NCI-H1436 (cell line): ENCODE results near the gene RAB20.
A peak's percentile ranks its signal among the peaks of the same experiment; 100 is the strongest.

ENCODE experiments used
- DNase-seq: peaks from one replicate; lab custom pipeline; 2025; lab: John Stamatoyannopoulos, UW

RAB20 gene

GRCh38 chr13:110529522-110530311 is 31.8 kb downstream of the RAB20 start:
- no peak for DNase-seq

GRCh38 chr13:110528911-110529310 is 32.6 kb downstream of the RAB20 start:
- no peak for DNase-seq

GRCh38 chr13:110528371-110528770 is 33.2 kb downstream of the RAB20 start:
- DNase-seq = no peak

- peak; percentile 69 for DNase-seq
These were observed 35.9 kb downstream of the RAB20 start for GRCh38 chr13:110525328-110526319.

- DNase-seq = no peak
These were observed 36.8 kb downstream of the RAB20 start for GRCh38 chr13:110524541-110525257.

- DNase-seq = no peak
These were observed 37.5 kb downstream of the RAB20 start for GRCh38 chr13:110523838-110524540.

GRCh38 chr13:110523180-110523579 is 38.3 kb downstream of the RAB20 start:
- DNase-seq = no peak

- DNase-seq = no peak
These were observed 38.8 kb downstream of the RAB20 start for GRCh38 chr13:110522721-110523120.

GRCh38 chr13:110521946-110522345 is 39.6 kb downstream of the RAB20 start:
- DNase-seq = no peak

- no peak for DNase-seq
These were observed 40.2 kb downstream of the RAB20 start for GRCh38 chr13:110521296-110521680.

- DNase-seq = no peak
These were observed 40.9 kb downstream of the RAB20 start for GRCh38 chr13:110520431-110521295.

- DNase-seq = no peak
These were observed 42.0 kb downstream of the RAB20 start for GRCh38 chr13:110519506-110519905.

GRCh38 chr13:110519046-110519445 is 42.5 kb downstream of the RAB20 start:
- DNase-seq = no peak

- no peak for DNase-seq
These were observed 43.0 kb downstream of the RAB20 start for GRCh38 chr13:110518571-110518970.

GRCh38 chr13:110518226-110518525 is 43.3 kb downstream of the RAB20 start:
- no peak for DNase-seq

- DNase-seq = no peak
These were observed 43.9 kb downstream of the RAB20 start for GRCh38 chr13:110517505-110518225.

GRCh38 chr13:110516500-110516899 is 45.0 kb downstream of the RAB20 start:
- no peak for DNase-seq

GRCh38 chr13:110512198-110512740 is 49.3 kb downstream of the RAB20 start:
- no peak for DNase-seq

GRCh38 chr13:110511509-110512181 is 49.9 kb downstream of the RAB20 start:
- no peak for DNase-seq
